GM12891 (cell line): Measurements from ENCODE around the gene RPTN.

Experiments used
- PAX5 ChIP-seq: IDR thresholded peaks from 2 replicates; pipeline ENCODE4 v1.6.1; 2011; ENCODE audit warnings: low read length, moderate library complexity, mild to moderate bottlenecking; ENCODE audit not compliant: insufficient read depth, severe bottlenecking
- POLR2A ChIP-seq: IDR thresholded peaks from 2 replicates; pipeline ENCODE4 v1.6.1; 2011; ENCODE audit warnings: low read depth, low read length, control low read depth
- POLR2AphosphoS5 ChIP-seq: IDR thresholded peaks from 2 replicates; pipeline ENCODE4 v1.6.1; 2011; ENCODE audit warnings: low read depth, low read length, control low read depth
- TAF1 ChIP-seq: IDR thresholded peaks from 2 replicates; pipeline ENCODE4 v1.6.1; 2011; ENCODE audit warnings: low read depth, low read length, control low read depth

DNA sequence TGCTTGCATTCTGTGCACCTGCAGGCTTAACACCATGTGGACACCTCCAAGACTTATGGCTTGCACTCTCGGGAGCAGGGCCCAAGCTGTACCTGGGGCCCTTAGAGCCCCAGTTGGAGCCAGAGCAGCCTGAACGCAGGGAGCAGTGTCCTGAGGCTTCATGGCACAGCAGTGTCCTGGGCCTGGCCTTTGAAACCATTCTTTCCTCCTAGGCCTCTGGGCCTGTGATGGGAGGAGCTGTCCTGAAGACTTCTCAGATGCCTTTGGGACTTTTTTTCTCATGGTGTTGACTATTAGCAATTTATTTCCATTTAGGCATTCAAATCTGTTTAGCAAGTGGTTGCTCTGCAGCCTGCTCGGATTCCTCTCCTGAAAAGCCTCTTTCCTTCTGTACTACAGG is 11.0 kb downstream of the RPTN start:
- no peak for TF ChIP-seq TAF1
- TF ChIP-seq POLR2A, result no peak
- TF ChIP-seq POLR2AphosphoS5, result no peak
- no peak for TF ChIP-seq PAX5
